Skin of body (tissue), 2 donors: ENCODE results near the gene LGALS12. TPM values are rescaled to one million over a fixed set of nuclear protein-coding genes. Genes with fewer than 3 reads are reported as not detected.
A peak's percentile ranks its signal among the peaks of the same experiment; 100 is the strongest.

ENCODE experiments used
- DNase-seq: peaks from one replicate; lab custom pipeline; 2025; lab: John Stamatoyannopoulos, UW
- total RNA-seq: library from RNA; depleted of rRNA; stranded (reverse); fragments of >200 nt; gene quantifications from one replicate; pipeline ENCODE4 v1.2.3, GENCODE V29; 2014

The LGALS12 gene, protein sequence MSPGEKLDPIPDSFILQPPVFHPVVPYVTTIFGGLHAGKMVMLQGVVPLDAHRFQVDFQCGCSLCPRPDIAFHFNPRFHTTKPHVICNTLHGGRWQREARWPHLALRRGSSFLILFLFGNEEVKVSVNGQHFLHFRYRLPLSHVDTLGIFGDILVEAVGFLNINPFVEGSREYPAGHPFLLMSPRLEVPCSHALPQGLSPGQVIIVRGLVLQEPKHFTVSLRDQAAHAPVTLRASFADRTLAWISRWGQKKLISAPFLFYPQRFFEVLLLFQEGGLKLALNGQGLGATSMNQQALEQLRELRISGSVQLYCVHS
- total RNA-seq: 33.4 TPM

DNA sequence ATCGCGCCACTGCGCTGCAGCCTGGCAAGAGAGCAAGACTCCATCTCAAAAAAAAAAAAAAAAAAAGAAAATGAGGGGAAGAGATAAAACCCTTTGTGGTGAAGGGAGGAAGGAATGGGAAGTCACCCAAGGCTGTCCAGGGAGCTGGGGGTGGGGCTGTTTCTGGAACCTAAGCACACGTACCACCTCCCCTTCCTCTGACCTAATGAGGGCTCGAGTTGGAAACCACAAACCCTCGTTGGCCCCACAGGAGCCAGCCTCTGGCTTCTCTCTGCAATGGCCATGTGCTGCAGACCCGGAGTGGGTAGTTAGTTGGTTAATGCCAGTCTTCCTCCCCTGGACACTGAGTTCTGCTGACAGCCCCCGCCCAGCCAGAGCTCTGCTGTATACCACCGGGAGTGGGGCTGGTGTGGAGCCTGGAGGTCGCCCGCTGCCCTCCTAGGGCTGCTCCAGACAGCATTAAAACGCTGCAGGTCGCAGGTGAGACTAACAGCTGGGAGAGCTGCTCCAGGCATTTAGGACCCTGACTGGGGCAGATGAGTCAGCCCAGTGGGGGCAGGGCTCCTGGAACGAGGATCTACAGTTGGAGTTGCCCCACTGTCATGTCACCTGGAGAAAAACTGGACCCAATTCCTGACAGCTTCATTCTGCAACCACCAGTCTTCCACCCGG lies at the start of gene LGALS12:
TSS of gene LGALS12 (plus strand) at position 228 of the 672 bp plus-strand sequence. CDS start at position 603, 375 bp downstream.
- DNase-seq: no peak

DNA sequence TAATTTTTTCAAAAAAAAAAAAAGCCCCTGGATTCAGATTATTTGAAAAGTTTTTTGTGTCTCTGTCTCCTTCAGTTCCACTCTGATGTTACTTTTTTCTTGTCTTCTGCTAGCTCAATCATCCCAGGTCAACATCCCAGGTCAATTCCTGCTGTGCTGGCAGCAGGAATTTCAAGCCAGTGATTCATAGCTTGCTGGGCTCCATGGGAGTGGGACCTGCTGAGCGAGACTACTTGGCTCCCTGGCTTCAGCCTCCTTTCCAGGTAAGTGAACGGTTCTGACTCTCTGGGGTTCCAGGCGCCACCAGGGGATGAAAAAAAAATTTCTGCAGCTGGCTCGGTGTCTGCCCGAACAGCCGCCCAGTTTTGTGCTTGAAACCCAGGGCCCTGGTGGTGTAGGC lies 46.3 kb upstream of the LGALS12 start:
- DNase-seq: no peak

DNA sequence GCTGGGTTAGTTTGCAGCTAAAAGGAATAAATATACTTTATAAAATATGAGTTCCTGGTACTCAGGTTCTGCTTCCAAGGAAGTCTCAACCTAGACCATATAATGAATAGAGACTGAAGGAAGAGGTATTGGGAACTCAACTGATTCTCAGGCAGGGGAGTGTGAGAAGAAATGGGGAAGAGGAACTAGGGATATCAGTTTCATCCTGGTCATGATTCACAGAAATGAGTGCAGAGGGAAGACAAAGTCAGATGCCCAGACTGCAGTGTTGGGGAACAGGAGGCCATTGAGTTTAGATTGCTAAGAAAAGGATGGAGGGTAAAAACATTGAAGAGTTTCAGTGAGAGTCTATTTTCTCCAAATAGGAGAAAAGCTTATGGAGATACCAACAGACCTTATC lies 43.7 kb upstream of the LGALS12 start:
- DNase-seq: no peak

DNA sequence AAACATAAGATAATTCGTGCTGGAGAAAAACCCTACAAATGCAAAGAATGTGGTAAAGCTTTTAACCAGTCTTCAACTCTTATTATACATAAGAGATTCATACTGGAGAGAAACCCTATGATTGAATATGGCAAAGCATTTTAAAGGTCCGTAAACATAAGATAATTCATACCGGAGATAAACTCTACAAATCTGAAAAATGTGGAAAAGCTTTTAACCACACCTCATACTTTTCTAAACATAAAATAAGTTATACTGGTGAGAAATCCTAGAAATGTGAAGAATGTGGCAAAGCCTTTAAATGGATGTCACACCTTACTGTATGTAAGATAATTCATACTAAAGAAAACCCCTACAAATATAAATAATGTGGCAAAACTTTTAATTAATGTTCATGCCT lies 35.6 kb upstream of the LGALS12 start:
- no peak for DNase-seq

DNA sequence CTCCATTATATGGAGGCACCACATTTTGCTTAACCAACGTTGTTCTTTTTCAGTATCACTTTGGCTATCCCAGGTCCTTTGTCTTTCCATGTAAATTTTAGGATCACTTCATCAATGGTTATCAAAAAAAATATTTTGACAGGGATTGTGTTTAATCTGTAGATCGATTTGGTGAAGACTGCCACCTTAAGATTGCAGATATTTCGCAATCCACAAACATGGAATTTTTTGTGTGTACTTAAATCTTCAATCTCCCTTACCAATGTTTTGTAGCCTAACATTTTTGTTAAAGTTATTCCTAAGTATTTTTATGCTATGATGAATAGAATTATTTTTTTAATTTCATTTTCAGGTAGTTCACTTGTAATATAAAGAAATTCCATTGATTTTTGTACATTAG lies 33.5 kb upstream of the LGALS12 start:
- DNase-seq: no peak

DNA sequence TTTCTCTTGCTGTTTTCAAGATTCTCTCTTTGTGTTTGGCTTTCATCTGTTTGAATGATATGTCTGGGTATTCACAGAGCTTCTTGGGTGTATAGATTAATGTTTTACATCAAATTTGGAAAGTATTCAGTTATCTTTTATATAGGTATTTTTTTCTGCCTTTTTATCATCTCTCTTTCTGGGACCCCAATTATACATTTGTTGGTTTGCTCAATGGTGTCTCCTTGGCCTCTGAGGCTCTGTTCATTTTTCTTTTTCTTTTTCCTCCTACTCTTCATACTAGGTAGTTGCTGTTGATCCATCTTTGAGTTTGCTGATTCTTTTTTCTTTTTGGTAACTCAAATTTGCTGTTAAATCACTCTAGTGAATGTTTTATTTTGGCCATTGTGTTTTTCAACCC lies 29.3 kb upstream of the LGALS12 start:
- no peak for DNase-seq

DNA sequence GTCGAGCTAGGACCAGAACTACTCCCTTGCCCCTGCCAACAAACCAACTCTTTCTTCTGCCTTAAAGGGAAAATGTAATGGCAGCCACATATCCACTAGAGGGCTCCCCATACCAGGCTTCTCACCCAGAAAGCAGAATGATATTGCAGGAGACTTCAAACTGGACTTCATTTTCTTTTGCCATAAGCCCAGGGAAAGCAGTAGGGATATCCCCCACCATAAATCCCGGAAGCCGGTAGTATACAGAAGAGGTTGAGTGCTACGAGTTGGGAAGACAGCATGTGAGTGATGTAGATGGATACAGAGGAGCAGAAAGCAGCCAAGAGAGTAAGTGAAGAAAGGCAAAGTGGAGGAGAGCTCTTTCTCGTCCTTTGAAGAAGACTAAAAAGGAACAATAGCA lies 27.0 kb upstream of the LGALS12 start:
- DNase-seq: peak; percentile 86

DNA sequence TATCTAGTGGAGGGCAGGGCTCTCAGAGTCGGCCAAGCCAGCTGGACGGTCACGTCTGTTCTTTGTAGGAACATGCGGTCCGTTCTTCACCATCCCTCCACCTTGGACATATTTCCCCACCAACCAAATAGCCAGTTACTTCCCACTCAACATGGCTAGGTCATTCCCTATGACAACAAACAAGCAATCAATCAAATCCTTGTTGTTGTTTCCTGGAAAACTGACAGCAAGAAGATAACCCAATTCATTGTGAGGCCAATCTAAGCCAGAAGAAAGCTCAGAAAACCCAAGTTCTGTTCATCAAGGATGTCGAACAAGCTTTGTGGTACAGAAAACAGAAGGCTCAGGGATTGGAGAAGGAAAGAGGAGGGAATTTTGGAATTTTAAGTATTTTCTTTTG lies 25.8 kb upstream of the LGALS12 start:
- DNase-seq: no peak

DNA sequence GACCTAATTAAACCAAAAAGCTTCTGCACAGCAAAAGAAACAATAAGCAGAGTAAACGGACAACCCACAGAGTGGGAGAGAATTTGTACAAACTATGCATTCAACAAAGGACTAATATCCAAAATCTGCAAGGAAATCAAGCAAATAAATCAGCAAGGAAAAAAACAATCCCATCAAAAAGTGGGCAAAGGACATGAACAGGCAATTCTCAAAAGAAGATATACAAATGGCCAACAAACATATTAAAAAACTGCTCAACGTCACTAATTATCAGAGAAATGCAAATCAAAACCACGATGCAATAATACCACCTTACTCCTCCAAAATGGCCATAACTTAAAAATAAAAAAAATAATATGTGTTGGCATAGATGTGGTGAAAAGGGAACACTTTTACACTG lies 20.1 kb upstream of the LGALS12 start:
- DNase-seq: no peak

DNA sequence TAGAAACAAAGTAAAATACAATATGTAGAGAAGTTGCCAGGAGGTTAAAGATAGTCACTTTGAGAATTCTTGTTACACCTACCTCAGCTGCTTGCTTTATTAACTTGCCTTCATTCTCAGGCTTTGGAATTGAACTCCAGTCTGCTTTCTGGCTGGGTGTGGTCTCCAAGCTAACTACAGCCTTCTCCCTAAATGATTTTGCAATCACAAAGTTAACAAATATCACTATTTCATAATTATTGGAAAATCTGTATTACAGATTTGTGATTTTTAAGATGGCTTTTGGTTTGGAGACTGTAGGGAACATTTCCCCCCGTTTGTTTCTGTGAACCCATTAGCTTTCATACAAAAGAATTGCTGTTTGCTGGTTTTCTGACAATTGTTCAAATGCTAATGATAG lies 17.1 kb upstream of the LGALS12 start:
- no peak for DNase-seq

DNA sequence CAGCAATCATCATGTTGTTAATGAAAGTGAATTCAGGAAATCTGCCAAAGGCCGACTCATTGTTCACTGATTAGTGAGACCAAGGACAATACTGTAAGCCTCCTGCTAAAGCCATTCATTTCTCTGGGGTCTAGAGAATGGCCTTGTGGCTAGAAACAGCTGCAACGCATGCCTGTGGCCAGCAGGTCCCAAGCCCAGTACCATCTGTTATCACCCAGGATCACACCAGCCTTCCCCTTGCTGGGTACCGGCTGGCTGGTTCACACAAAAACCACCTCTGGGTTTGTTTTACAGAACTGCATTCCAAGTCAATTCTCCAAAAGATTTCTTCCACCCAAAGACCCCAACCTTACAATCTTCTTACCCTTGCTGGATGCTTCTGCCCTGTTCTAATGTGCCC lies 16.0 kb upstream of the LGALS12 start:
- DNase-seq: no peak

DNA sequence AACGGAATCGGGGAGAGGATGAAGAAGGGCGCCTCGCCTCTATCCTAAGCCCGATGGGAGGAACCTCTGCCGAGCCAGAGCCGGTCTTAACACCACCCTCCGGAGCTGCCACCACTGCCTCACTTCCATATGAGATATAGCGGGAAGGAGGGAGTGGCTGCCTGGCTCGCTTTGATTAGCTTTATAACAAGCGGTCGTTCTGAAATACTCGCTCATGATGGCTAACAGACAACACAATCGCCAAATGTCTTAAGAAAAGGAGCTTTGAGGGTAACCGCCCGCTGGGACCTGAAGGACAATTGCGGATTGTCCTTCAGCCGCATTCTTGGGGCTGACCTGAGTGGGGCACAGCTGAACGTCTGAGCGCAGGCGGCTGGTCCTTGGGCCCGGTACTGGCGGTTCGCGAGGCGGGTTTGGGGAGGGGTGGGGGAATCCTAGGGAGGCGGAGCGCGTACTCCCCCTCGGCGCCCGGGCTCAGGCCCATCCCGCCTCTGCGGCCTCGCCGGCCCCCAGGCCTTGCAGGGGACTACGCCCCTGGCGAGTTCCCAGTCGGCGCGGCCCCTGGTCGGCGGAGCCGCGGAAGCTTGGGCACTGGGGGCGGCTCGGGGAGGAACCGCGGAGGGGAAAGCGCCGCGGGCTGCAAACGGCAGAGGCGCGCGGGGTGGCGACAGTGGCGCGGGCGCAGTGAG lies 15.2 kb upstream of the LGALS12 start, which contains the start of gene PLAAT5:
TSS of gene PLAAT5 (minus strand) at position 617 of the 689 bp plus-strand sequence. CDS start at position 484, 133 bp downstream.
- peak; percentile 16 for DNase-seq

DNA sequence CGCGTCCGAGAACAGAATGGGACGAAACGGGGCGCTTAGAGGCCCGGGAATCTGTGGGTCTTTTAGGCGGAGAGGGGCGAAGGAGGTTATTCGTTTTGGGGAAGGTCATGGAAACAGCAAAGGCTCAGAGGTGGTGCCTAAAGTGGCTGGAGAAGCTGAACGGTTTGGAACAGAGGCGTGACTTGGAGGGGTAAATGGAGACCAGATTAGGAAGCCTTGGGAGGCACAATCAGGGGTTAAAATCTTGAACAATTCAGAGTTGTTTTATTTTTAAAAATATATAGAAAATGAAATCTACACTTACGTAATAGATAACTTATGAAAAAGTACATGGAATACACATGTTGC lies 14.7 kb upstream of the LGALS12 start:
- DNase-seq: no peak

DNA sequence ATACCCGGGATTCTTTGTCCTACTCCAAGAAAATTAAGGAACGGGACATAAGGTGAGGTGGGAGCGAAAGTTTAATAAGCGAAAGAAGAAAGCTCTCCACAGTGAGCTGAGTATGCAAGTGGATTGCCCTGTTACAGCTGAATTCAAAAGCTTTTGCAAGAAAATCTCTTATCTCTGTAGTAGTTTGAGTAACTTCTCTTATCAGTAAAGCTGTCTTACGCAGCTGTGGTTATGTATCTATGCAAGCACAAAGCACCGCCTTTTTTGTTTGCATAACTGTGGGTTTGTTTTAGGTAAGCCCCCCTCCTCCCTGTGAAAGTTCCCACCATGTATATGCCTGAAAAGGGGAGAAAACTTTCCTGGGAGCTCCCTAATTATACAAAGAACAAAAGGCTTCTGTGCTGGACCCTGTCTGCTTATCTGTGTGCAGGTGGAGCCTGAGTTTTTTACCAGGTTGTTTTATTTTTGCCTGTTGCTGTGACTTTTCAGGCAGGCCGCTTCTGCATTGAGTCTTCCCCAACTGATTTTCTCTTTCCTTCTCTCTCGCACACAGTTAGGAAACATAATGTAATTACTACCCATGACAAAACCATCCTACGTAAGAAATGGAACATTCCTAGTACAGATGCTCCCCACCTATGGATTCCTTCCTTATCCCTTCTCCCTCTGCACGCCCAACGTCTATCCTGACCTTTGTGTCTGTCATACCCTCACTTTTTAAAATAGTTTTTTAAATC lies 14.1 kb upstream of the LGALS12 start:
- no peak for DNase-seq

DNA sequence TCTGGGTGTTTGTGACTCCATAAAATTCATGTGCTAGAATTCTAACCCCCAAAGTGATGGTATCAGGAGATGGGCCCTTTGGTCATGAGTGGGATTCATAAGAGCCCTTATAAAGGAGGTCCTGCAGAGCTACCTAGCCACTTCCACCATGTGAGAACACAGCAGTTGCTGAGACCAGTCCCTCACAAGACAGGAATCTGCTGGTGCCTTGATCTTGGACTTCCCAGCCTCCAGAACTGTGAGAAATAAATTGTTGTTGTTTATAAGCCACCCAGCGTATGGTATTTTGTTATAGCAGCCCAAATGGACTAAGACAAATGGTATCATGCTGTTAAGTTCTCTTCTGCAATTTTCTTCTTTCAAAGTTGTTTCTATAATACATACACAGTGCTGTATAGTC lies 13.4 kb upstream of the LGALS12 start:
- no peak for DNase-seq

DNA sequence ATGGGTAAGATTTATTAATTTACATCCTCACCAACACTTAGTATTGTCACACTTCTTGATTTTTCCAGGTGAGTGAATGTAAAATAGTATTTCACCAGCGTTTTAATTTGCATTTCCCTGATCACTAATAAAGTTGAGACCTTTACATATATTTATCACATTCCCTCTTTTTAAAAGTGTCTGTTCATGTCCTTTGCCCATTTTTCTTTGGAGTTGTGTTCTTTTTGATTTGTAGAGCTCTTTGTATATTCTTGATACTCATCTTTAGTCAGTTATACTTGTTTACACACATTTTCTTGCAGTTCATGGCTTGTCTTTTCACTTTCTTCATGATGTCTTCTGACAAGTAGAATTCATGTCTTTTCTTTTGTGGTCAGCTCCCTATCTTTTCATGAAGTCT lies 12.8 kb upstream of the LGALS12 start:
- DNase-seq: no peak

DNA sequence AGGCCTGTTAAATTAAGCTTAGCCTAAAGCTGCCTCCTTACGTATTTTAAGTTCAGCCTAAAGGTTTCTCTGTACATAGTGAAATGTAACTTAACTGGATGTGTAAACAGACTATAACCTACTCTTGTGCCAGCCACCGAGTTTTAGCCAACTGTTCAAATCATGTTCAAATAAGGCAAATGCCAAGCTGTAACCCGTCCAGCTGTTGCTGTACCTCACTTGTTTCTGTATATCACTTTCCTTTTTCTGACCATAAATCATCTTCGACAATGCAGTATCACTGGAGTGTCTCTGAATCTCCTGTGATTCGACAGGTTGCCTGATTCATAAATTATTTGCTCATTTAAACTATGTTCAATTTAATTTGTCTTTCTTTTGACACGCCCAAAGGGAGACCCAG lies 10.9 kb upstream of the LGALS12 start:
- no peak for DNase-seq

DNA sequence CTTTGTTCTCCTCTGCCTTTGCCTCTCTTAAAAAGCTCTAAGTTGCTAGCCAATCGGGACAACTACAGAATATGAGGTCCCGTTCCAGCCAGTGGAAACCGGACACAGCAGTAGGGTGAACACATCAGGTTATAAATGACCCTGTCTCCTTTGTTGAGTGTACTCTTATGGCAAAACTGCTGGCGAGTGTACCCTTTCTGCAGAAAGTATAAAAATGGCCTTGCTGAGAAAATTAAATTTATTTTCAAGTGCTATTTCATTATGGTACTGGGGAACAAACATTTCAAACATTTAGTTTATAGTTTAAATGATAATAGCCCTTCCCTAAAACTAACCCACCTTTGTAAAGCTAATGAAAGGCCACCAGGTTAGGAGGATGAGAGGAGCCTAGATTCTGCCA lies 6.0 kb upstream of the LGALS12 start:
- no peak for DNase-seq

DNA sequence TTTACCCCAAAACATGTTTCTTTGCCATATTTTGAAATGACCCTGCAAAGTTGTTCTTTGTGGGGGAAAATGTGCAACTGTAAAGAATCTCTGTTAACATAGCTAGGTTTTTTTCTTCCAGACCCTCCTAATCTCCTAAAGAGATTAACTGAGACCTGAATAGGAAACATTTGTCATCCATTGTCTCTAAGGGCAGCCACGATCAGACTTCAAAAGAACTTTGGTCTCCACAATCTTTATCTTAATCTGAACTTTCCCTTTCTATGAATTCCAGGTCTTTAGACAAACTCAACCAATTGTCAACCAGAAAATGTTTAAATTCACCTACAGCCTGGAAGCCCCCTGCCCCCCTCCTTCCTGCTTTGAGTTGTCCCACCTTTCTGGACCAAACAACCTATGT lies 4.6 kb upstream of the LGALS12 start:
- no peak for DNase-seq

DNA sequence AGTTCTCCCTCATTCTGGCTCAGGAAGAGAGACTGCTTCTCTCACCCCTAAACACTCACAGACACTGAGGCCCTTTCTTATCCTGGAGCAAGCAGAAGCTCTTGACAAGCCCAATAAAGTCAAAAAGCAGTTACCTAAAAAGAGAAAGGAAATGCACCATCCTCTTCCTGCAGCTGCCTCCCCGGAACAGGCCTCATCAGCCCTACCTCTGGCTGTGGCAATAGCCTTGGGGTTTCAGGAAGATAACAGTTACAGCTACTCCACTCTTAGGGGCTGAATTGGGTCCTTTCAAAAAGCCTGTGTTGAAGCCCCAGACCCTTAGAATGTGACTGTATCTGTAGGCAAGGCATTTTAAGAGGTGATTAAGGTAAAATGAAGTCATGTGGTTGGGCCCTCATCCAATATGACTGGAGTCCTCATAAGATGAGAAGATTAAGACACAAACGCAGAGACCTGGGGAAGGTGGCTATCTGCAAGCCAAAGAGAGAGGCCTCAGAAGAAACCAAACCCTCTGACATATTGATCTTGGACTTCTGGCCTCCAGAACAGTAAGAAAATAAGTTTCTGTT lies 3.5 kb upstream of the LGALS12 start:
- no peak for DNase-seq

DNA sequence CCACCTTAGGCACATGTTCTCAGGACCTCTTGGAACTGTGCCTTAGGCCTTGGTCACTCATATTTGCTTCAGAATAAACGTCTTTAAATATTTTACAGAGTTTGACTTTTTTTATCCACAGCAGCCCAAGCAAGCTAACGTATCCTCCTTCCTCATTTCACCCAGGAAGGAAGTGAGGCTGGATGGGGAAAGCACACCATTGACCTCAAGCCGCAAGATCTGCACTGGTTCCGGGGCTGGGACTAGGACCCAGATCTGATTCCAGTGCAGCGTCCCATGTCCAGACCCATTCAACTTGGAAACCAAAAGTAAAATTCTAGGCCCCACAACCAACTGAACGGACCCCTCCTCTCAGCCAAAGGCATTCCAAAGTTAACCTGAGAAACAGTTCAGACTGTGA lies 2.4 kb upstream of the LGALS12 start:
- no peak for DNase-seq

DNA sequence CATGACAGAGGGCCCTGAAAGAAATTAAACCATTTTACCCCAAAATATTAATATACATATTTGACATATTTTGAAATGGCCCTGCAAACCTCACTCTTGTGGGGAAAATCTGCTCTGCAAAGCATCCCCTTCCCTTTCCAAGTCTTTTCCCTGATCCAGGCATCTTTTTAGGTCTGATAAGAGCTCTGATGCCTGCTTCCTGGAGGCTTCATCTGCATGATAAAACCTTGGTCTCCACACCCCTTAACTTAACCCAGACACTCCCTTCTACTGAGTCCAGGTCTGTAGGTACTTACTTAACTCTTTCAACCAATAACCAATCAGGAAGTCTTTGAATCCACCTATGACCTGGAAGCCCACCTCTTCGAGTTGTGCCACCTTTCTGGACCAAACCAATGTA lies 1.8 kb upstream of the LGALS12 start:
- DNase-seq: no peak
